Astrocyte of the cerebellum (primary cell): Measurements from ENCODE around the gene BACH2.
"Not testable (repeated sequence)": the region's sequence is repeated elsewhere in the genome, so short reads cannot be mapped to it uniquely, and the experiment has no call there.

Experiments used
- DNase-seq: peaks from one replicate; pipeline ENCODE4 v3.0.0-alpha.2; 2011; ENCODE audit warnings: low read depth
- H3K4me3 ChIP-seq: 2 replicates; pipeline ENCODE4 v1.5.1; 2011; ENCODE audit warnings: mild to moderate bottlenecking, low read depth, low read length, moderate library complexity
- in situ Hi-C: cut with HindIII; loops from 2 replicates; pipeline ENCODE4 v1.10.0; 2017; ENCODE audit warnings: low sequenced_read_pairs
- TF ChIP-seq, protein P1 (sequence below): IDR thresholded peaks from 2 replicates; pipeline ENCODE4 v1.5.1; 2012; ENCODE audit warnings: low read length, low read depth, moderate library complexity, mild to moderate bottlenecking; ENCODE audit errors: missing control alignments

Gene BACH2

DNA sequence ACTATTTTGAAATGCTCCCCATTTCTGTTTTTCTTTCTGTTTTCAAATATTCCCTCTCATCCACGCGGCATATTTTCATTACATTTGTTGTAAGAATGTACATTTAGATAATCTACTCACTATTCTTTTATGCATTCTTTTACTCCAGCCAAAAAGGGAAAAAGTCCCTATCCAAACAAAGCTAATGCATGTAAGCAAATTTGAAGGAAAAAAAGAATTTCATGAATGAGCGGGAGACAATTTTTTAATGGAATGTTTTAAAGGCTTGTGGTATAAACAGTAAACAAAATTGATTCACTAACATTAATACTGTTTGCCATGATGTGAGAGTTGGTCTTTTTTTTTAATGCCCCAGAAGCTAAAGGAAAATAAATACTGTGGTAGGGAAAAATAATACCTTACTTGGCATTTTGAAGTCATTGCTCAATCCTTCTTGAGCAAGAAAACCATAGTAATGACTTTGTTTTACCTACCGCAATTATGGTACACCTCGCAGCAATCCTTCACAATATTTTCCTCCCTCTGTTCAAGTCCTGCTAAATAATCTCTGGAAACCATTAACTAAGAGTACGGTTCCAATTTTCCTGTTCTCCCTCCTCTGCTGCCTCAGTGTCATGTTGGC, 79.0 kb downstream of the BACH2 start:
- peak overlapping the region; percentile 3 for H3K4me3 ChIP-seq
- TF ChIP-seq, protein P1, sequence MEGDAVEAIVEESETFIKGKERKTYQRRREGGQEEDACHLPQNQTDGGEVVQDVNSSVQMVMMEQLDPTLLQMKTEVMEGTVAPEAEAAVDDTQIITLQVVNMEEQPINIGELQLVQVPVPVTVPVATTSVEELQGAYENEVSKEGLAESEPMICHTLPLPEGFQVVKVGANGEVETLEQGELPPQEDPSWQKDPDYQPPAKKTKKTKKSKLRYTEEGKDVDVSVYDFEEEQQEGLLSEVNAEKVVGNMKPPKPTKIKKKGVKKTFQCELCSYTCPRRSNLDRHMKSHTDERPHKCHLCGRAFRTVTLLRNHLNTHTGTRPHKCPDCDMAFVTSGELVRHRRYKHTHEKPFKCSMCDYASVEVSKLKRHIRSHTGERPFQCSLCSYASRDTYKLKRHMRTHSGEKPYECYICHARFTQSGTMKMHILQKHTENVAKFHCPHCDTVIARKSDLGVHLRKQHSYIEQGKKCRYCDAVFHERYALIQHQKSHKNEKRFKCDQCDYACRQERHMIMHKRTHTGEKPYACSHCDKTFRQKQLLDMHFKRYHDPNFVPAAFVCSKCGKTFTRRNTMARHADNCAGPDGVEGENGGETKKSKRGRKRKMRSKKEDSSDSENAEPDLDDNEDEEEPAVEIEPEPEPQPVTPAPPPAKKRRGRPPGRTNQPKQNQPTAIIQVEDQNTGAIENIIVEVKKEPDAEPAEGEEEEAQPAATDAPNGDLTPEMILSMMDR, result no peak
- in situ Hi-C loops, result no loop called here
- DNase-seq, result no peak

DNA sequence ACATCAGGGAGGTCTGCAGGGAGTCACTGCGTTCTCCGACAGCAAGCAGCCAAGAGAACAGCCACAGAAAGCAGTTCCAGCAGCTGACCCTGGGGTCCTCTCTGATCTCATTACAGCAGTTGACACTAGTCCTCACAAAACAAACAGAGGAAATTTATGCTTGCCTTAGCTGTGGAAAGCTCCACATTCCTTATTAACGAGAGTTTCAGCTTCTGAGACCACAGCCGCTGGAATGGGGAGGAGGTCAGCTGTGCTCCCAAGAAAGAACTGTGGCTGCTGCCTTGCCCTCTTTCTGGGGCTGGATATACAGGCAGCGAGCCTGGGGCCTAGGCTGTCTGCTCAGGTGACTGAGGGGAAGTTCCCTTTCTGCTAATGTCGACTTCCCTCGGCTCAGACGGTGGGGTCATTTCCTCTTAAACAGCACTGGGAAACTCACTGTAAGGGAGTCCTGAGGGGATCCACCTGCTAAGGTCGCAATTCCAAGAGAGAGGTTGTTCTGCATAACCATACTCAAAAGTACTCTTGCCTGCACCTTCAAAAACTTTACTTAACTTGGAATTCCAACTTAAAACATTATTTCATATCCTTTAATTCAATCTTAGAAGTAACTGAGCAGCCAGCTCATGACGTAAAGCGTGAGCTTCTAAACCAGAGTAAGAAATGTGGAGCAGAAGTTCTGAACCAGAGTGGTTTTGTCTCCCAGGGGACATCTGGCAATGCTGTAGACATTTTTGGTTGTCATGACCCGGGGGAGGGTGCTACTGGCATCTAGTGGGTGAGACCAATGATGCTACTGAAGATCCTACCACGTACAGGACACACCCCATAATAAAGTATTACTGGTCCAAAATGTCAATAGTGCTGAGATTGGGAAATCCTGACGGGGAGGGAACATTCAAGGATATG, 80.3 kb downstream of the BACH2 start:
- DNase-seq, result peak; percentile 73
- in situ Hi-C loops, result no loop called here
- no peak overlapping the region for H3K4me3 ChIP-seq
- TF ChIP-seq, protein P1, result no peak

DNA sequence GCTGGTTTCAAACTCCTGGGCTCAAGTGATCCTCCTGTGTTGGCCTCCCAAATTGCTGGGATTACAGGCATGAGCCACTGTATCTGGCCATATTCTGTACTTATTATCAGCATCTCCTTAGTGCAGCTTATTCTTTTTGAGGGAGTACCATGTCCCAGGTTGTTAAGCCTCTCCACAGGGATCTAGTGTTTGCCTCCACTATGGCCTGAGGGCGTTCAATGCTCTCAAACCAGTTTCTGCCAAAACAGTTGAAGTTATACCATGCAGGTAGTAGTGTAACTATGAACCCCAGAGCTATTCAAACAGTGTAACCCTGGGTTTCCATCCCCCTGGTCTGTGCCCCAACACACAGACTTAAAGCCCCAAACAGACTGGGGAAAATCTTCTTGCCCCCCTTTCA, 81.7 kb downstream of the BACH2 start:
- in situ Hi-C loops, result no loop called here
- TF ChIP-seq, protein P1, result no peak

DNA sequence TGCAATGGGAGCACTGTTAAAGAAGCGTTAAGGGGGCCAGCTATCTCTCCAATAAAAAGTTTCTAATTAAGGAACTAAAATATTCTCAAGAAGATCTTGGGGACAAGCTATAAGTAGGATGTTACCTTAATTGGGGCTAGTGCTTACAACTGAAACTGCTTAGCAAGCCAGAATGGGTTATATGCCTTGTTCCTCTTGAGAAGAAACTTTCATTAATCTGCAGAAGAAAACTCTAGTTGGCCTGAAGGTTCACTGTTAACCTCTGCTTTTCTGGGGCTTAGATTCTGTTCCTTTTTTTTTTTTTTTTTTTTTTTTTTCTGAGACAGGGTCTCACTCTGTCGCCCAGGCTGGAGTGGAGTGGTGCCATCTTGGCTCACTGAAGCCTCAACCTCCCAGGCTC, 82.2 kb downstream of the BACH2 start:
- in situ Hi-C loops, result no loop called here
- no peak overlapping the region for H3K4me3 ChIP-seq
- no peak for DNase-seq
- TF ChIP-seq, protein P1, result no peak

More for the DNA sequence above, 81.7 kb downstream of the BACH2 start:
- H3K4me3 ChIP-seq, result no peak overlapping the region
- DNase-seq, result no peak

DNA sequence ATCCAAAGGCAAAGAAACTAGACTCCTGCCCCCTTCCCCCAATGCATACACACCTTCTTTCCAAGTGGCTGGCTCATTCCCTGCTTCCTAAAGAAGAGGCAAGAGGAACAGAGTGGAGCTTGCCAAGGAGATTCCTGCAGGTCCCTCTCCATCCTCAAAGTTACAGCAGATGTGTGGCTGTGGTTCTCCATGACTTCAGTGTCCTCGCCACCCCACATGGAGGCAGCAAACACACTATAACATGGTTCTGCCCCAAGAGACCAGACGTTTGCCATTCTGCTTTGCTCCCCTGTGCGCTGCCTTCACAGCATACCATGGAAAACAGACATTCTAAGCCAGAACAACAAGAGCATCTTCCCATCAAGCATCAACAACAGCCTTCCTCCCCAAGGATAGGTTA, 84.4 kb downstream of the BACH2 start:
- no peak for DNase-seq
- no peak overlapping the region for H3K4me3 ChIP-seq
- in situ Hi-C loops, result no loop called here
- TF ChIP-seq, protein P1, result no peak

GRCh38 chr6:90209527-90209926, 87.1 kb downstream of the BACH2 start:
- in situ Hi-C loops, result loop anchor here (5.0 kb wide), 1 partner anchor 53 kb away; no protein-coding TSS in a partner anchor
- DNase-seq, result no peak
- no peak overlapping the region for H3K4me3 ChIP-seq
- TF ChIP-seq, protein P1, result no peak

DNA sequence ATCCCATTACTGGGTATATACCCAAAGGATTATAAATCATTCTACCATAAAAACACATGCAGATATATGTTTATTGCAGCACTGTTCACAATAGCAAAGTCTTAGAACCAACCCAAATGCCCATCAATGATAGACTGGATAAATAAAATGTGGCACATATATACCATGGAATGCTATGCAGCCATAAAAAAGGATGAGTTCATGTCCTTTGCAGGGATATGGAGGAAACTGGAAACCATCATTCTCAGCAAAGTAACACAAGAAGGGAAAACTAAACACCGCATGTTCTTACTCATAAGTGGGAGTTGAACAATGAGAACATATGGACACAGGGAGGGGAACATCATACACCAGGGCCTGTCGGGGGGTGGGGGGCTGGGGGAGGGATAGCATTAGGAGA, 88.0 kb downstream of the BACH2 start:
- not testable (repeated sequence) for H3K4me3 ChIP-seq, DNase-seq
- in situ Hi-C loops, result loop anchor here (5.0 kb wide), 1 partner anchor 54 kb away; no protein-coding TSS in a partner anchor
